ENCODE data around the gene PNISR.
A peak's percentile ranks its signal among the peaks of the same experiment; 100 is the strongest.

Gene PNISR

GRCh38 chr6:99407076-99407475, 18.0 kb downstream of the PNISR start:
- no peak for DNase-seq

- no peak for DNase-seq
Observed at GRCh38 chr6:99402448-99402847, 22.7 kb downstream of the PNISR start.

GRCh38 chr6:99397287-99397686, 27.8 kb downstream of the PNISR start:
- no peak for DNase-seq

DNA sequence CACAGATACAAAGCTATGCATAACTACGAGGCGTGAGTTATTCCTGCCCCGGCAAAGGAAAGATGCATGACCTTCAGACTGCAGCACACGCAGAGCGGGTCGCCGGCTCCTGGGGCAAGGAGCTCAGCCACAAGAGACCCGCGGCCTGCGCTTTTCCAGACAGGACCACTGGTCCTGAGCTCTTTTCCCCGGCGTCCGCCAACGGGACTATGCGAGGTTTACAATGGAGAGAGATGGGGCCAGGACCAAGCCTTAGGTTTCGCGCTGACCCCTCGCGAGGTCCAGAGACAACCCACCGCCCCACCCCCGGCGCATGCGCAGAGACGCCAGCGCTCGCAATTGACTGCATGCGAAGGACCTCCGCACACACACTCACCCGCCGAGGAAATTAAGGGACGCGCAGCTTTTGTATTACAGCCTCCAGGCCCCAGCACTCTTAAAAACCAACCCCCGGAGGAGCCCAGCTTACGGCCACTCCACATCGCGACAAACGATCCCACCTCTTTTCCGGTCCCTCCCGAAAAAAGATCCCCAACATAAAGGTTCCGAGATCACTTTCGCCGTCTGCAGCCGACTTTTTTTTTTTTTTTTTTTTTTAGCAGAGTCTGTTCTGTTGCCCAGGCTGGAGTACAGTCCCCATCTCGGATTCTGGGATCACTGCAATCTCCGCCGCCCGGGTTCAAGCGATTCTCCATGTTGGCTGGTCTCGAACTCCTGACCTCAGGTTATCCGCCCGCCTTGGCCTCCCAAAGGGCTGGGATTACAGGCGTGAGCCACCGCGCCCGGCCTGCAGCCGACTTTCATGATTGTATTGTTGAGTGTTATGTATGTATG, 31.2 kb downstream of the PNISR start, which contains the start of gene COQ3:
Gene COQ3, minus strand, starts transcription at position 498 of the 834 bp plus-strand sequence. Its CDS starts 16 bp downstream, at position 482.
- peak; percentile 63 to 68 for DNase-seq

DNA sequence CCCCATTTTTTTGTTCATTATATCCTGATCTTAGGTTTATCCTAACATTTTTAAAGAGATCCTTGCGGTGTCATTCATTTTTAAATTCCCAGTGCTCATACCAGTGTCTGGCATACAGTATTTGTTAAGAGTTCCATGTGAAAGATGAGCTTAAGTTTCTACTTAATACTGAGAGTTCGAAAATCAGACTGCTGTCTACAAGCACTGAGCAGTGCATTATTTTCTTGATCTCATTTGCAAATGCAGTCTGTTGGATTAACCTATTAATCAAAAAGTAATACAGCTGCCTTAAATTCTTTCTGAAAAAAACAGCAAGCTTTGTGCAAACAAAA, 31.8 kb downstream of the PNISR start:
- DNase-seq, result no peak

DNA sequence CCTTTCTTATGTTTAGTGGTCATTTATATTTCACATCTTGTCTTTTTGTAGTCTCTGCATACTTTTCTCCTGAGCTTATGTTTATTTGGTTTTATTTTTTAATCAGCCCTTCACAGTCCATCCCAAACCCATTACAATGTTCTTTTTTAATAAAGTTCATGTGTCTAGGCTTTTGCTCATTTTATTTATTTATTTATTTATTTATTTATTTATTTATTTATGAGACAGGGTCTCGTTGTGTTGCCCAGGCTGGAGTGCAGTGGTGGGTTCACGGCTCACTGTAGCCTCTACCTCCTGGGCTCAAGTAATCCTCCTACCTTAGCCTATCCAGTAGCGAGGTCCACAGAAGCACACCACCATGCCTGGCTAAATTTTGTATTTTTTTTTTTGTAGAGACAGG, 34.2 kb downstream of the PNISR start:
- DNase-seq, result no peak

- DNase-seq, result no peak
Observed at GRCh38 chr6:99384507-99384906, 40.6 kb downstream of the PNISR start.

GRCh38 chr6:99378636-99379035, 46.5 kb downstream of the PNISR start:
- no peak for DNase-seq

DNA sequence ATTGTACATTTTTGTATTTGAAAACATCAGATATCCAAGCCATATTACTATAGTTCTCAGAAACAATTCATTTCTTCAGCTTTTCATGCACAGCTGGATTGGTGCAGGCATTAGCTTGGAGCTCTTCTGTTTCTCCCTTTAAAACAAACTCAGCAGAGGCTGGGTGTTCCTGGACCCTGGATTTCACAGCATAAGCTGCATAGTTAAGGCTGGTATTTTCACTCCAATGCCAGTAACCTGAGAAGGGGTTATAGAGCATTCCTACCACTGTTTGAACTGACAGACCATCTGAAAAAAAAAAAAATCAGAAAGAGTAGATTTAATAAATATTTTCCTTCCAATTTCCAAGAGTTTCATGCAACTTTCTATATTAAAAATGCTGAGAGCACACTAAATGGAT, 55.6 kb downstream of the PNISR start:
- DNase-seq, result no peak

GRCh38 chr6:99366852-99367251, 58.3 kb downstream of the PNISR start:
- no peak for DNase-seq

- DNase-seq, result no peak
Observed at GRCh38 chr6:99364026-99364425, 61.1 kb downstream of the PNISR start.

- DNase-seq, result no peak
Observed at GRCh38 chr6:99362678-99363268, 62.3 kb downstream of the PNISR start.

- DNase-seq, result no peak
Observed at GRCh38 chr6:99359800-99360199, 65.3 kb downstream of the PNISR start.

GRCh38 chr6:99356641-99357040, 68.5 kb downstream of the PNISR start:
- no peak for DNase-seq

DNA sequence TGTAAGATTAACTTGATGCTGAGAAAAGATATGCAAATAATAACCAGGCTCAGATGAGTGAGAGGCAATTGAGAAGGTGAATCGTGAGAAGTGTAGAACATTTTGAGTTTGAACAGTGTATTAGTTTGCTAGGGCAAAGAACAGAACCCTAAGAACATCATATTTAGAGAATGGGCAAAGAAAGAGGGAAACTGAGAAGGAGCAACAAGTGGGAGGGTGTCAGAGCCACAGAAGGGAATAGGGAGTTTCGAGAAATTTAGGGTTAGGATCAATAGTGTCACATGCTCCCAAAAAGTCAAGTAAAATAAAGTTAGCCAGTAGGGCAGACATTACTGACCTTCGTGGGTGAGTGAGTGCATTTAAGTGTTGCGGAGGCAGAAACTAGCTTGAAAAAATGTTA, 70.1 kb downstream of the PNISR start:
- no peak for DNase-seq

DNA sequence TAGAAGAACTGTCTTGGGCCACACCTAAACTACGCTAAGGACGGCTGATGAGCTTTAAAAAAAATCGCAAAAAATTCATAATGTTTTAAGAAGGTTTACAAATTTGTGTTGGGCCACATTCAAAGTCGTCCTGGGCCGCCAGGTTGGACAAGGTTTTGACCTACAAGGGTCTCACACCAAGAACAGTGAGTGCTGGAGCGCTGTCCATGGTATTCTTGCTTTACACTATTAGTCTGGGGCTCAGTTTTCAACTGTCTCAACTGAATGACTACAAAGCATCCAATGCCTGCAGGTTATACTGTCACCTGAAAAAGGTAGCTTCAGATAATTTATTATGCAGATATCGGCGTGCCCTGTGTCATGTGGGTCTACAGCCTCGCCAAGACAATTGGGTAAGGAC, 72.0 kb downstream of the PNISR start:
- DNase-seq, result no peak

DNA sequence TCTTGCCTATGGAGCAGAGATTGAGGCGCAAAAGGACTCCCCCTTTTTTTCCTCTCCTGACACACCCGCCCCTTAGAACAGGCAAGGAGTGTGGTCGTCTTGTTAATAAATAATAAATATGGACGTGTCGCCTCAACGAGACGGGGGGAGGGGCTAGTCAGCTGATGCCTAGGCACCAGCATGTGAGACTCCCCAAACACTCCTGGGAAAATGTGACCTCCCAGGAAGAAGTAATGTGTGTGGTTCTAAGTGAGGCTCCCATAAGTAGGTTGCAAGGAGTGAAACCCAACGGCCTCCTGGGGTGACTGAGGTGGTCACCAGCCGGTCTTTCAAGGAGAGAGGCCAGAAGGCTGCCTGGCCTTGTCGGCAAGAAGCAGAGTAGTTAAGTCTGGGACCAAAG, 74.5 kb downstream of the PNISR start:
- no peak for DNase-seq

- DNase-seq, result no peak
Observed at GRCh38 chr6:99349171-99350141, 75.7 kb downstream of the PNISR start, which contains the start of gene FAXC. TSS of gene FAXC (minus strand) at chr6:99349674. CDS start at chr6:99349372, 302 bp downstream.

GRCh38 chr6:99348288-99349170, 76.6 kb downstream of the PNISR start:
- DNase-seq, result no peak

Measured in CD4-positive, alpha-beta T cell treated with Interleukin-1 beta for 1 hour (primary cell).